Progenitor cell of endocrine pancreas (in vitro differentiated cells): ENCODE results near the gene SEC11C. TPM values are rescaled to one million over a fixed set of nuclear protein-coding genes. Genes with fewer than 3 reads are reported as not detected.
A peak's percentile ranks its signal among the peaks of the same experiment; 100 is the strongest.
"Not testable (repeated sequence)": the region's sequence is repeated elsewhere in the genome, so short reads cannot be mapped to it uniquely, and the experiment has no call there.

Experiments used
- DNase-seq: peaks from one replicate; pipeline ENCODE4 v3.0.0; 2021; ENCODE audit warnings: low spot score; ENCODE audit not compliant: unreplicated experiment
- H3K27ac Mint-ChIP-seq: 2 replicates; pipeline ENCODE4 v1.8.0; 2021; ENCODE audit warnings: mild to moderate bottlenecking, moderate library complexity, mixed read lengths
- H3K27me3 Mint-ChIP-seq: 2 replicates; pipeline ENCODE4 v1.8.0; 2021; ENCODE audit warnings: mixed read lengths
- H3K36me3 Mint-ChIP-seq: 2 replicates; pipeline ENCODE4 v1.8.0; 2022; ENCODE audit warnings: mixed read lengths; ENCODE audit not compliant: insufficient read depth
- H3K4me1 Mint-ChIP-seq: 2 replicates; pipeline ENCODE4 v1.8.0; 2021; ENCODE audit warnings: low read depth, mixed read lengths
- H3K4me3 Mint-ChIP-seq: 2 replicates; pipeline ENCODE4 v1.8.0; 2021; ENCODE audit warnings: low read depth, mild to moderate bottlenecking, moderate library complexity, mixed read lengths
- H3K9me3 Mint-ChIP-seq: 2 replicates; pipeline ENCODE4 v1.8.0; 2021; ENCODE audit warnings: low read depth, mixed read lengths
- CTCF ChIP-seq: fragments of 200-600 bp; sonication (generic); IDR thresholded peaks from one replicate; pipeline ENCODE4 v1.5.0; 2021; ENCODE audit warnings: antibody characterized with exemption, mild to moderate bottlenecking; ENCODE audit not compliant: unreplicated experiment
- total RNA-seq: library from RNA; stranded (reverse); gene quantifications from 2 replicates; pipeline ENCODE4 v1.2.1, GENCODE V29; 2021

Gene SEC11C
- total RNA-seq, 1 donor from 2014 or later, result 91.9 TPM

- TF ChIP-seq CTCF, result no peak
- peaks cover 36% of the 10 kb centered on the region for H3K4me1 Mint-ChIP-seq
- H3K9me3 Mint-ChIP-seq, result no peaks in the 10 kb centered on the region
- DNase-seq, result no peak
- peaks cover 2% of the 10 kb centered on the region for H3K36me3 Mint-ChIP-seq
- H3K27me3 Mint-ChIP-seq, result peaks cover 12% of the 10 kb centered on the region
- H3K27ac Mint-ChIP-seq, result peak overlapping the region; percentile 100
- H3K4me3 Mint-ChIP-seq, result peak overlapping the region; percentile 95
Observed at GRCh38 chr18:59141294-59142068, 1.8 kb downstream of the SEC11C start.

GRCh38 chr18:59142274-59142673, 2.6 kb downstream of the SEC11C start:
- DNase-seq, result no peak
- Mint-ChIP-seq H3K27me3 (peaks cover 5% of the 10 kb centered on the region), H3K9me3 (no peaks in the 10 kb centered on the region), H3K27ac (peak overlapping the region; percentile 100), H3K36me3 (peaks cover 3% of the 10 kb centered on the region), H3K4me3 (peak overlapping the region; percentile 95), H3K4me1 (peaks cover 37% of the 10 kb centered on the region)
- TF ChIP-seq CTCF, result no peak

GRCh38 chr18:59142800-59143416, 3.2 kb downstream of the SEC11C start:
- not testable (repeated sequence) for H3K27me3 Mint-ChIP-seq, H3K36me3 Mint-ChIP-seq, DNase-seq, H3K9me3 Mint-ChIP-seq
- H3K27ac Mint-ChIP-seq, result peak overlapping the region; percentile 100
- peaks cover 40% of the 10 kb centered on the region for H3K4me1 Mint-ChIP-seq
- peak overlapping the region; percentile 95 for H3K4me3 Mint-ChIP-seq

GRCh38 chr18:59143441-59143840, 3.8 kb downstream of the SEC11C start:
- peak overlapping the region; percentile 66 for H3K27ac Mint-ChIP-seq
- no peak for DNase-seq
- H3K27me3 Mint-ChIP-seq, result no peaks in the 10 kb centered on the region
- no peak for TF ChIP-seq CTCF
- peaks cover 3% of the 10 kb centered on the region for H3K36me3 Mint-ChIP-seq
- no peaks in the 10 kb centered on the region for H3K9me3 Mint-ChIP-seq
- peaks cover 42% of the 10 kb centered on the region for H3K4me1 Mint-ChIP-seq
- peak overlapping the region; percentile 26 for H3K4me3 Mint-ChIP-seq

GRCh38 chr18:59144483-59144882, 4.8 kb downstream of the SEC11C start:
- Mint-ChIP-seq H3K27me3 (no peaks in the 10 kb centered on the region), H3K4me3 (no peak overlapping the region), H3K36me3 (peaks cover 5% of the 10 kb centered on the region), H3K9me3 (no peaks in the 10 kb centered on the region), H3K27ac (no peak overlapping the region), H3K4me1 (peaks cover 42% of the 10 kb centered on the region)
- DNase-seq, result no peak
- TF ChIP-seq CTCF, result no peak

- Mint-ChIP-seq H3K4me1 (peaks cover 42% of the 10 kb centered on the region), H3K4me3 (no peak overlapping the region), H3K36me3 (peaks cover 5% of the 10 kb centered on the region), H3K27me3 (no peaks in the 10 kb centered on the region), H3K27ac (no peak overlapping the region), H3K9me3 (no peaks in the 10 kb centered on the region)
- TF ChIP-seq CTCF, result no peak
- DNase-seq, result no peak
Observed at GRCh38 chr18:59145055-59145454, 5.4 kb downstream of the SEC11C start.
